Hepatocyte (in vitro differentiated cells): Measurements from ENCODE around the gene SNAP29. TPM values are rescaled to one million over a fixed set of nuclear protein-coding genes. Genes with fewer than 3 reads are reported as not detected.

Experiments
- DNase-seq: peaks from one replicate; pipeline ENCODE4 v3.0.0-alpha.2; 2016; ENCODE audit warnings: low spot score
- H2AFZ ChIP-seq: fragments of 200-600 bp; sonication (generic); 2 replicates; pipeline ENCODE4 v1.6.0; 2016; ENCODE audit warnings: antibody characterized with exemption, mild to moderate bottlenecking
- H3K27ac ChIP-seq: fragments of 200-600 bp; sonication (generic); 2 replicates; pipeline ENCODE4 v1.5.1; 2016; ENCODE audit warnings: mild to moderate bottlenecking
- H3K27me3 ChIP-seq: fragments of 200-600 bp; sonication (generic); 2 replicates; pipeline ENCODE4 v1.6.1; 2016
- H3K36me3 ChIP-seq: fragments of 200-600 bp; sonication (generic); replicated peaks from 2 replicates; pipeline ENCODE4 v1.5.1; 2016; ENCODE audit warnings: low read depth; ENCODE audit not compliant: insufficient read depth
- H3K4me1 ChIP-seq: fragments of 200-600 bp; sonication (generic); 2 replicates; pipeline ENCODE4 v1.5.1; 2016; ENCODE audit warnings: mild to moderate bottlenecking, moderate library complexity; ENCODE audit not compliant: insufficient read depth
- H3K4me2 ChIP-seq: fragments of 200-600 bp; sonication (generic); 2 replicates; pipeline ENCODE4 v1.6.0; 2016
- H3K4me3 ChIP-seq: fragments of 200-600 bp; sonication (generic); 2 replicates; pipeline ENCODE4 v1.5.1; 2016; ENCODE audit warnings: mild to moderate bottlenecking
- H3K79me2 ChIP-seq: fragments of 200-600 bp; sonication (generic); 2 replicates; pipeline ENCODE4 v1.6.0; 2017; ENCODE audit warnings: mild to moderate bottlenecking
- H3K9me2 ChIP-seq: fragments of 200-600 bp; sonication (generic); replicated peaks from 2 replicates; pipeline ENCODE4 v1.6.0; 2017; ENCODE audit warnings: mild to moderate bottlenecking; ENCODE audit not compliant: insufficient read depth
- H3K9me3 ChIP-seq: fragments of 200-600 bp; sonication (generic); 2 replicates; pipeline ENCODE4 v1.5.1; 2016; ENCODE audit warnings: low read depth, mild to moderate bottlenecking
- H4K20me1 ChIP-seq: fragments of 200-600 bp; sonication (generic); 2 replicates; pipeline ENCODE4 v1.6.0; 2016; ENCODE audit warnings: mild to moderate bottlenecking; ENCODE audit not compliant: insufficient read depth, poor library complexity, severe bottlenecking
- CTCF ChIP-seq: fragments of 200-600 bp; sonication (generic); IDR thresholded peaks from 2 replicates; pipeline ENCODE4 v1.5.1; 2016; ENCODE audit warnings: antibody characterized with exemption, mild to moderate bottlenecking; ENCODE audit not compliant: poor library complexity
- EZH2 ChIP-seq: fragments of 200-600 bp; sonication (generic); IDR thresholded peaks from 2 replicates; pipeline ENCODE4 v1.6.1; 2016; ENCODE audit warnings: antibody characterized with exemption, mild to moderate bottlenecking, borderline replicate concordance
- EZH2phosphoT487 ChIP-seq: fragments of 200-600 bp; sonication (generic); IDR thresholded peaks from one replicate; pipeline ENCODE4 v1.6.1; 2018; ENCODE audit warnings: antibody characterized with exemption, mild to moderate bottlenecking, low read depth, moderate library complexity; ENCODE audit not compliant: unreplicated experiment, severe bottlenecking
- WGBS: methylation state at CpG from one replicate; pipeline ENCODE4 v1.1.6; 2016; ENCODE audit warnings: low lambda C conversion rate; ENCODE audit errors: missing lambda C conversion rate; 5-methylcytosine and 5-hydroxymethylcytosine counted together
- polyA plus RNA-seq: library from polyadenylated mRNA; unstranded; fragments of >200 nt; fragmentation: Nextera tagmentation; extraction: Ambion mirVana; gene quantifications from 2 replicates; pipeline ENCODE4 v1.2.1, GENCODE V29; 2016
- total RNA-seq: library from RNA; depleted of rRNA; stranded (reverse); fragments of >200 nt; gene quantifications from 2 replicates; pipeline ENCODE4 v1.2.3, GENCODE V29; 2014

Gene SNAP29
- total and polyA plus RNA-seq, 2 experiments from 2014 or later = 14.5 to 41.0 TPM

DNA sequence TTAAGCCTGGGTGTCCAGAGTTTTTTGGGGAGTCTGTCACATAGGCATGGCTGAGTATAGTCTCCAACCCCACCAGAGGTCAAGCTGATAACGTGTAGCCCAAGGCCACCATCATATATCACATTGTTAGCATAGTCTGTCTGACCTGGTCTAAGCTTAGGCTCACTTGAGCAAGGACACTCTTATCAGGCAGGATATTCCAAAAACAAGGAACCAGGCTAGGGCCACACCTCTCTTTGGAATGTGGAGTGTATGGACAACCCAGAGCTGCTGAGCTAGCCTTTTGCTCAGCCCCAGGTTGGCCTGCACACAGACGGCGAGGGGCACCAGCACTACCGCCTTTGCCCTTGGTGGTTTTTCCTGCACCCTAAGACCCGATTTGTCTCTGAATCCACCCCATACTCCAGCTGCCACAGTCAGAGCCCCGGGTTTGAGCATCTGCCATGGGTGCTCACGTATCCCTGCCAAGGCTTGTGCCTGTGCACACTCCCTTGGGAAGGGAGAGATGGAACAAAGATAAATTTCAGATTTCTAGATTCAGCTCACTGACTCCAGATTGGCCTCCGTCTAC lies 7.2 kb downstream of the SNAP29 start:
- Histone ChIP-seq H4K20me1 (no peaks in the 10 kb centered on the region), H3K27me3 (no peaks in the 10 kb centered on the region), H3K79me2 (peaks cover 52% of the 10 kb centered on the region), H3K9me3 (no peaks in the 10 kb centered on the region), H3K27ac (peak overlapping the region; percentile 86), H3K9me2 (no peaks in the 10 kb centered on the region), H3K4me1 (peaks cover 25% of the 10 kb centered on the region), H3K36me3 (no peaks in the 10 kb centered on the region), H3K4me3 (no peak overlapping the region), H2AFZ (no peak overlapping the region), H3K4me2 (no peak overlapping the region)
- WGBS = 80% methylated on average over 8 of the region's 8 CpGs
- DNase-seq = no peak
- TF ChIP-seq EZH2phosphoT487 = no peak
- TF ChIP-seq EZH2 = no peak
- TF ChIP-seq CTCF = no peak

DNA sequence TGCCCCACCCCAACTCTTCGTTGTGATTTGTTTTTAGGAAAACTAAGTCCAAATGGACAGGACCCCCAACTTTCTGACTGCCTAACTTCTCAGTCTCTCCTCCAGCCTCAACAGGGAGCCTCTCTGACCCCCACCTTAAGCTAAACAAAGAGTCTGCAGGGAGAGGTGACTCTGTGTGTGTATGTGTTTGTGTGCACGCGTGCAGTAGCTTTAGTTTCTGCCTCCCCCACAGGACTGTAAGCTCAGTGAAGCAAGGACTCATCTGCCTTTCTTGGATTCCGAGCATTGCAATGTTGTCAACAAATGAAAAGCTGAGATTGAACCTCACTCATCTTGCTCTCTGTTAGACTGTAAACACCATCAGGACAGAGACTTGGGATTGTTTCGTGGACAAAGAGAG lies 7.9 kb downstream of the SNAP29 start:
- TF ChIP-seq EZH2phosphoT487 (no peak), EZH2 (no peak), CTCF (no peak)
- Histone ChIP-seq H3K9me2 (no peaks in the 10 kb centered on the region), H3K4me3 (no peak overlapping the region), H3K79me2 (peaks cover 44% of the 10 kb centered on the region), H3K36me3 (no peaks in the 10 kb centered on the region), H2AFZ (no peak overlapping the region), H3K4me2 (peak overlapping the region; percentile 52), H3K4me1 (peaks cover 25% of the 10 kb centered on the region), H3K9me3 (no peaks in the 10 kb centered on the region), H4K20me1 (no peaks in the 10 kb centered on the region), H3K27me3 (no peaks in the 10 kb centered on the region), H3K27ac (peak overlapping the region; percentile 86)
- WGBS = 77% methylated on average over 5 of the region's 5 CpGs
- DNase-seq = no peak

GRCh38 chr22:20867179-20868024 lies 8.6 kb downstream of the SNAP29 start:
- no peaks in the 10 kb centered on the region for H3K27me3 ChIP-seq
- no peak for TF ChIP-seq CTCF
- TF ChIP-seq EZH2 = no peak
- H4K20me1 ChIP-seq = no peaks in the 10 kb centered on the region
- WGBS = 57% methylated on average over 11 of the region's 11 CpGs
- H3K4me2 ChIP-seq = peak overlapping the region; percentile 52
- no peak overlapping the region for H3K4me3 ChIP-seq
- H2AFZ ChIP-seq = no peak overlapping the region
- DNase-seq = peak; percentile 62
- H3K9me2 ChIP-seq = no peaks in the 10 kb centered on the region
- peak overlapping the region; percentile 86 for H3K27ac ChIP-seq
- peaks cover 38% of the 10 kb centered on the region for H3K79me2 ChIP-seq
- H3K4me1 ChIP-seq = peaks cover 25% of the 10 kb centered on the region
- H3K36me3 ChIP-seq = no peaks in the 10 kb centered on the region
- no peaks in the 10 kb centered on the region for H3K9me3 ChIP-seq
